ENCODE data around the gene MTCH2.
"Not testable (repeated sequence)": the region's sequence is repeated elsewhere in the genome, so short reads cannot be mapped to it uniquely, and the experiment has no call there.

MTCH2 gene

GRCh38 chr11:47640506-47640905 lies 1.9 kb downstream of the MTCH2 start:
- in situ Hi-C loops (cut with HindIII; ENCODE audit: low sequenced_read_pairs) = not testable (repeated sequence)

- in situ Hi-C loops (cut with HindIII; ENCODE audit: low sequenced_read_pairs) = not testable (repeated sequence)
Measured at GRCh38 chr11:47636331-47636730, 6.0 kb downstream of the MTCH2 start.

- in situ Hi-C loops (cut with HindIII; ENCODE audit: low sequenced_read_pairs) = no loop called here
Measured at GRCh38 chr11:47631473-47631872, 10.9 kb downstream of the MTCH2 start.

GRCh38 chr11:47628026-47628425 lies 14.3 kb downstream of the MTCH2 start:
- in situ Hi-C loops (cut with HindIII; ENCODE audit: low sequenced_read_pairs) = no loop called here

- in situ Hi-C loops (cut with HindIII; ENCODE audit: low sequenced_read_pairs) = no loop called here
Measured at GRCh38 chr11:47626234-47626633, 16.1 kb downstream of the MTCH2 start.

- in situ Hi-C loops (cut with HindIII; ENCODE audit: low sequenced_read_pairs) = no loop called here
Measured at GRCh38 chr11:47620836-47621378, 21.5 kb downstream of the MTCH2 start.

- in situ Hi-C loops (cut with HindIII; ENCODE audit: low sequenced_read_pairs) = no loop called here
Measured at GRCh38 chr11:47617417-47617809, 24.9 kb downstream of the MTCH2 start.

- in situ Hi-C loops (cut with HindIII; ENCODE audit: low sequenced_read_pairs) = no loop called here
Measured at GRCh38 chr11:47616726-47617416, 25.5 kb downstream of the MTCH2 start.

GRCh38 chr11:47615249-47615648 lies 27.1 kb downstream of the MTCH2 start:
- in situ Hi-C loops (cut with HindIII; ENCODE audit: low sequenced_read_pairs) = no loop called here

GRCh38 chr11:47611348-47611794 lies 31.0 kb downstream of the MTCH2 start:
- in situ Hi-C loops (cut with HindIII; ENCODE audit: low sequenced_read_pairs) = no loop called here

- in situ Hi-C loops (cut with HindIII; ENCODE audit: low sequenced_read_pairs) = no loop called here
Measured at GRCh38 chr11:47609675-47610074, 32.7 kb downstream of the MTCH2 start.

- in situ Hi-C loops (cut with HindIII; ENCODE audit: low sequenced_read_pairs) = no loop called here
Measured at GRCh38 chr11:47607380-47607779, 35.0 kb downstream of the MTCH2 start.

GRCh38 chr11:47606731-47607130 lies 35.6 kb downstream of the MTCH2 start:
- in situ Hi-C loops (cut with HindIII; ENCODE audit: low sequenced_read_pairs) = no loop called here

GRCh38 chr11:47605921-47606320 lies 36.4 kb downstream of the MTCH2 start:
- in situ Hi-C loops (cut with HindIII; ENCODE audit: low sequenced_read_pairs) = no loop called here

GRCh38 chr11:47603295-47603694 lies 39.1 kb downstream of the MTCH2 start:
- in situ Hi-C loops (cut with HindIII; ENCODE audit: low sequenced_read_pairs) = no loop called here

- in situ Hi-C loops (cut with HindIII; ENCODE audit: low sequenced_read_pairs) = no loop called here
Measured at GRCh38 chr11:47599902-47600301, 42.5 kb downstream of the MTCH2 start.

GRCh38 chr11:47595967-47596366 lies 46.4 kb downstream of the MTCH2 start:
- in situ Hi-C loops (cut with HindIII; ENCODE audit: low sequenced_read_pairs) = no loop called here

GRCh38 chr11:47595029-47595428 lies 47.3 kb downstream of the MTCH2 start:
- in situ Hi-C loops (cut with HindIII; ENCODE audit: low sequenced_read_pairs) = no loop called here

GRCh38 chr11:47593934-47594855 lies 48.2 kb downstream of the MTCH2 start, which contains the start of gene C1QTNF4:
Gene C1QTNF4 (minus strand): TSS chr11:47594411. CDS start chr11:47590810, 3,601 bp downstream.
- in situ Hi-C loops (cut with HindIII; ENCODE audit: low sequenced_read_pairs) = no loop called here

GRCh38 chr11:47593492-47593933 lies 48.8 kb downstream of the MTCH2 start:
- in situ Hi-C loops (cut with HindIII; ENCODE audit: low sequenced_read_pairs) = no loop called here

- in situ Hi-C loops (cut with HindIII; ENCODE audit: low sequenced_read_pairs) = no loop called here
Measured at GRCh38 chr11:47592970-47593369, 49.4 kb downstream of the MTCH2 start.
